ENCODE results near the gene TLCD3A. TPM values are rescaled to one million over a fixed set of nuclear protein-coding genes. Genes with fewer than 3 reads are reported as not detected.

Gene TLCD3A
- total RNA-seq, 2 experiments from 2014 or later: 6.9 to 8.4 TPM

Other genes with a start within 250 kb of the TLCD3A start
- 10 to 100 TPM; 57.1 to 59.9 TPM for gene VPS53, start 17.8 kb upstream of the TLCD3A start, total RNA-seq
- gene GEMIN4, start 19.7 kb downstream of the TLCD3A start, total RNA-seq: 10 to 100 TPM; 38.8 to 39.6 TPM
- gene GLOD4, start 49.7 kb downstream of the TLCD3A start, total RNA-seq: 10 to 100 TPM; 56.3 to 66.5 TPM
- 10 to 100 TPM; 24.6 to 26.1 TPM for gene MRM3, start 49.8 kb downstream of the TLCD3A start, total RNA-seq
- gene NXN, start 247.2 kb downstream of the TLCD3A start, total RNA-seq: under 1 TPM; 0.31 to 0.33 TPM

Data from activated CD4-positive, alpha-beta memory T cell treated with anti-CD3 and anti-CD28 coated beads for 36 hours (primary cell).